ENCODE results near the gene DPH5.

DPH5 gene

GRCh38 chr1:100960098-100960497 lies 65.5 kb downstream of the DPH5 start:
- Histone ChIP-seq H3K27me3 (replicated peaks; ENCODE audit: insufficient read depth, low read length) (no peaks in the 10 kb centered on the region), H3K9me2 (replicated peaks; ENCODE audit: insufficient read depth, low read length) (no peaks in the 10 kb centered on the region), H3K4me3 (ENCODE audit: low read length) (no peak overlapping the region), H4K20me1 (ENCODE audit: insufficient read depth, low read length) (no peaks in the 10 kb centered on the region), H3K4me2 (ENCODE audit: low read depth, low read length) (no peak overlapping the region), H3K9me3 (replicated peaks; ENCODE audit: insufficient read depth, low read length) (no peaks in the 10 kb centered on the region), H3K79me2 (ENCODE audit: low read length) (no peaks in the 10 kb centered on the region), H3K4me1 (ENCODE audit: low read length) (no peaks in the 10 kb centered on the region), H2AFZ (ENCODE audit: low read length) (no peak overlapping the region), H3K9ac (ENCODE audit: low read length) (no peak overlapping the region), H3K36me3 (replicated peaks; ENCODE audit: insufficient read depth, low read length) (no peaks in the 10 kb centered on the region), H3K27ac (ENCODE audit: low read length) (no peak overlapping the region), H3F3A (ENCODE audit: insufficient read depth, low read length) (no peaks in the 10 kb centered on the region)
- no peak for TF ChIP-seq EZH2 (optimal IDR thresholded peaks at IDR 0.05; ENCODE audit: low read depth, low read length)
- TF ChIP-seq CTCF (IDR thresholded peaks at IDR 0.05; ENCODE audit: low read length) = no peak
- no peak for TF ChIP-seq EZH2phosphoT487 (IDR thresholded peaks at IDR 0.05; ENCODE audit: low read length)
- no peak for DNase-seq

GRCh38 chr1:100959502-100960060 lies 66.0 kb downstream of the DPH5 start:
- Histone ChIP-seq H3K27ac (ENCODE audit: low read length) (no peak overlapping the region), H4K20me1 (ENCODE audit: insufficient read depth, low read length) (no peaks in the 10 kb centered on the region), H3K27me3 (replicated peaks; ENCODE audit: insufficient read depth, low read length) (no peaks in the 10 kb centered on the region), H3K36me3 (replicated peaks; ENCODE audit: insufficient read depth, low read length) (no peaks in the 10 kb centered on the region), H3K9me2 (replicated peaks; ENCODE audit: insufficient read depth, low read length) (no peaks in the 10 kb centered on the region), H3K4me1 (ENCODE audit: low read length) (no peaks in the 10 kb centered on the region), H3K4me2 (ENCODE audit: low read depth, low read length) (no peak overlapping the region), H3K9me3 (replicated peaks; ENCODE audit: insufficient read depth, low read length) (no peaks in the 10 kb centered on the region), H3K4me3 (ENCODE audit: low read length) (no peak overlapping the region), H2AFZ (ENCODE audit: low read length) (no peak overlapping the region), H3K79me2 (ENCODE audit: low read length) (no peaks in the 10 kb centered on the region), H3F3A (ENCODE audit: insufficient read depth, low read length) (no peaks in the 10 kb centered on the region), H3K9ac (ENCODE audit: low read length) (no peak overlapping the region)
- TF ChIP-seq EZH2phosphoT487 (IDR thresholded peaks at IDR 0.05; ENCODE audit: low read length) (no peak), EZH2 (optimal IDR thresholded peaks at IDR 0.05; ENCODE audit: low read depth, low read length) (no peak), CTCF (IDR thresholded peaks at IDR 0.05; ENCODE audit: low read length) (no peak)
- no peak for DNase-seq

GRCh38 chr1:100955322-100955721 lies 70.3 kb downstream of the DPH5 start:
- H4K20me1 ChIP-seq (ENCODE audit: insufficient read depth, low read length) = no peaks in the 10 kb centered on the region
- no peak overlapping the region for H3K27ac ChIP-seq (ENCODE audit: low read length)
- H3K4me3 ChIP-seq (ENCODE audit: low read length) = no peak overlapping the region
- TF ChIP-seq EZH2 (optimal IDR thresholded peaks at IDR 0.05; ENCODE audit: low read depth, low read length) (no peak), EZH2phosphoT487 (IDR thresholded peaks at IDR 0.05; ENCODE audit: low read length) (no peak), CTCF (IDR thresholded peaks at IDR 0.05; ENCODE audit: low read length) (no peak)
- H2AFZ ChIP-seq (ENCODE audit: low read length) = no peak overlapping the region
- H3K9me3 ChIP-seq (replicated peaks; ENCODE audit: insufficient read depth, low read length) = no peaks in the 10 kb centered on the region
- no peak overlapping the region for H3K9ac ChIP-seq (ENCODE audit: low read length)
- DNase-seq = no peak
- no peaks in the 10 kb centered on the region for H3K79me2 ChIP-seq (ENCODE audit: low read length)
- H3K4me1 ChIP-seq (ENCODE audit: low read length) = no peaks in the 10 kb centered on the region
- no peaks in the 10 kb centered on the region for H3F3A ChIP-seq (ENCODE audit: insufficient read depth, low read length)
- no peaks in the 10 kb centered on the region for H3K9me2 ChIP-seq (replicated peaks; ENCODE audit: insufficient read depth, low read length)
- no peaks in the 10 kb centered on the region for H3K36me3 ChIP-seq (replicated peaks; ENCODE audit: insufficient read depth, low read length)
- no peak overlapping the region for H3K4me2 ChIP-seq (ENCODE audit: low read depth, low read length)
- H3K27me3 ChIP-seq (replicated peaks; ENCODE audit: insufficient read depth, low read length) = no peaks in the 10 kb centered on the region

Data from MM.1S (cell line).